WERI-Rb-1 (cell line): Measurements from ENCODE around the gene CTIF.
A peak's percentile ranks its signal among the peaks of the same experiment; 100 is the strongest.

Experiments used
- DNase-seq: peaks from one replicate; pipeline ENCODE4 v3.0.0-alpha.2; 2020
- H3K27ac ChIP-seq: fragments of 250-450 bp; sonication (Bioruptor Pico); 2 replicates; pipeline ENCODE4 v1.5.1; 2020; ENCODE audit warnings: mild to moderate bottlenecking, moderate library complexity
- H3K27me3 ChIP-seq: fragments of 250-450 bp; sonication (Bioruptor Pico); 2 replicates; pipeline ENCODE4 v1.5.1; 2021; ENCODE audit warnings: mild to moderate bottlenecking, low read depth, moderate library complexity; ENCODE audit not compliant: insufficient read depth, severe bottlenecking
- H3K36me3 ChIP-seq: fragments of 250-450 bp; sonication (Bioruptor Pico); 2 replicates; pipeline ENCODE4 v1.5.1; 2020; ENCODE audit warnings: mild to moderate bottlenecking, moderate library complexity
- H3K4me3 ChIP-seq: 2 replicates; pipeline ENCODE4 v1.5.1; 2011; ENCODE audit warnings: low read depth, mild to moderate bottlenecking, control low read depth, low read length
- H3K9me3 ChIP-seq: fragments of 250-450 bp; sonication (Bioruptor Pico); 2 replicates; pipeline ENCODE4 v1.5.1; 2021; ENCODE audit warnings: mild to moderate bottlenecking, moderate library complexity; ENCODE audit not compliant: severe bottlenecking
- CTCF ChIP-seq: IDR thresholded peaks from 2 replicates; pipeline ENCODE4 v1.5.1; 2011; ENCODE audit warnings: low read depth, mild to moderate bottlenecking, control low read depth, inconsistent platforms, low read length

The CTIF gene

GRCh38 chr18:48535956-48536355, 2.9 kb upstream of the CTIF start:
- H3K27me3 ChIP-seq = no peaks in the 10 kb centered on the region
- H3K4me3 ChIP-seq = no peak overlapping the region
- DNase-seq = no peak
- H3K27ac ChIP-seq = no peak overlapping the region
- no peak for TF ChIP-seq CTCF
- no peaks in the 10 kb centered on the region for H3K9me3 ChIP-seq
- no peaks in the 10 kb centered on the region; the same call in 1 of the 2 replicates for H3K36me3 ChIP-seq

DNA sequence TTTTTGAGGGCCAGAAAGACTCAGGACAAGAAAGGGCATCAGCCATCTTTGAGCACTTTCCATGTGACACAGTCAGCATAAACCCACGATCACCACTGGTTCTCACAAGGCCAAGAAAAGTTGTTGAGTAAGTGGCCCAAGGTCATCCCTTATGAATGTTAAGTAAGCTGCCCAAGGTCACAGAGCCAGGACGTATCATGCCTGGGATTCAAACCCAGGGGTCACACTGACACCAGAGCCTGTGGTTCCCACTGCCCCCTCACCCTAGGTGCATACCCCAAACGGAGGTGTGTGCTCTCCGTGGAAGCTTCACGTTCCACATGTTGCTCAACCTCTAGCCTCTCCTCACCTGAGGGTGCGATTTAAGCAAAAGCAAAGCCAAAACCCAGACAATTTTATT, 2.3 kb upstream of the CTIF start:
- Histone ChIP-seq H3K27ac (no peak overlapping the region), H3K27me3 (no peaks in the 10 kb centered on the region), H3K9me3 (no peaks in the 10 kb centered on the region), H3K36me3 (no peaks in the 10 kb centered on the region; the same call in 1 of the 2 replicates), H3K4me3 (no peak overlapping the region)
- no peak for TF ChIP-seq CTCF
- DNase-seq = no peak

GRCh38 chr18:48539406-48540250, 797 bp downstream of the CTIF start:
- Histone ChIP-seq H3K4me3 (peak overlapping the region; percentile 89), H3K27ac (peak overlapping the region; percentile 87), H3K9me3 (no peaks in the 10 kb centered on the region), H3K27me3 (no peaks in the 10 kb centered on the region), H3K36me3 (no peaks in the 10 kb centered on the region; the same call in none of the 2 replicates)
- DNase-seq = peak; percentile 63
- TF ChIP-seq CTCF = no peak

- DNase-seq = peak; percentile 81
- Histone ChIP-seq H3K27ac (peak overlapping the region; percentile 87), H3K4me3 (peak overlapping the region; percentile 89), H3K9me3 (no peaks in the 10 kb centered on the region), H3K27me3 (no peaks in the 10 kb centered on the region), H3K36me3 (no peaks in the 10 kb centered on the region; the same call in none of the 2 replicates)
- TF ChIP-seq CTCF = peak; percentile 35
Observed at GRCh38 chr18:48540251-48541025, 1.6 kb downstream of the CTIF start.

DNA sequence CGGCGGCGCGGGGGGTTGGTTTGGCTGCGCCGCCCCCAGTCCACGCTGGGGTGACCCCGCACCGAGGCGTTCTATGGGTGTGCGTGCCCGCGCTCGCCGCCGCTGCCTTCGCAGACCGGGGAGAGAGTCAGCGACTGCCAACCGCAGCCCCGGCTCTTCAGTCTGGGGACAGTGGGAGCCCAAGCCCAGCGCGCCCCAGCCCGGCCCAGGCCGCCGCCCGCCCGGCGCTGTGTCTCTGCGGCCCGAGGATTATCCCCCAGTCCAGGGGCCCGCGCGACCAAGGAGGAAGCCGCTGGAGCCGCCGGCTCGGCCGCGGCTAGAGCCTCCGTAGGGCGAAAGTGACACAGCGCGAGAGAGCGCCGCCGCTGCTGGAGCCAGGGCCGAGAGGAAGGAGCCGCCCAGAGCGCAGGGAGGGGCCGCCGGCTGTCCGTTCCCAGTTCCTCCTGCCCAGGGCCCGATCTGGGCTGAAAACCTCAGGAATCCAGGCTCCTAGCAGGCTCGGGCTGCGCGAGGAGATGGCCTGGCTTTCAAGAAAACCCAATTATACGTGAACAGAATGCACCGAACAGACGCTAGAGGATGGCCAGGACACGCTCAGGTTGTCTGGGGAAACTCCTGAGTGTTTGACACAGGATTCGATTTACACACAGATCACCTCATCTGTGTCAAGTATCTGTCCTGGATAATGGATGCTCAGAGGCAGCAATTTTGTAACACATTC, 2.4 kb downstream of the CTIF start:
- H3K27ac ChIP-seq = peak overlapping the region; percentile 87
- peak overlapping the region; percentile 89 for H3K4me3 ChIP-seq
- H3K9me3 ChIP-seq = no peaks in the 10 kb centered on the region
- no peaks in the 10 kb centered on the region; the same call in none of the 2 replicates for H3K36me3 ChIP-seq
- 0 out of 2 replicates have a peak, but pooled peaks have one; percentile 14 for TF ChIP-seq CTCF
- peak; percentile 82 for DNase-seq
- H3K27me3 ChIP-seq = no peaks in the 10 kb centered on the region
